NCI-H748 (cell line): ENCODE measurements around the gene EFCC1.
"Not testable (repeated sequence)": the region's sequence is repeated elsewhere in the genome, so short reads cannot be mapped to it uniquely, and the experiment has no call there.

ENCODE experiments used
- DNase-seq: peaks from one replicate; lab custom pipeline; 2025; ENCODE audit not compliant: unreplicated experiment; lab: John Stamatoyannopoulos, UW

The EFCC1 gene

GRCh38 chr3:129069313-129070085, 68.4 kb downstream of the EFCC1 start:
- DNase-seq, result not testable (repeated sequence)

DNA sequence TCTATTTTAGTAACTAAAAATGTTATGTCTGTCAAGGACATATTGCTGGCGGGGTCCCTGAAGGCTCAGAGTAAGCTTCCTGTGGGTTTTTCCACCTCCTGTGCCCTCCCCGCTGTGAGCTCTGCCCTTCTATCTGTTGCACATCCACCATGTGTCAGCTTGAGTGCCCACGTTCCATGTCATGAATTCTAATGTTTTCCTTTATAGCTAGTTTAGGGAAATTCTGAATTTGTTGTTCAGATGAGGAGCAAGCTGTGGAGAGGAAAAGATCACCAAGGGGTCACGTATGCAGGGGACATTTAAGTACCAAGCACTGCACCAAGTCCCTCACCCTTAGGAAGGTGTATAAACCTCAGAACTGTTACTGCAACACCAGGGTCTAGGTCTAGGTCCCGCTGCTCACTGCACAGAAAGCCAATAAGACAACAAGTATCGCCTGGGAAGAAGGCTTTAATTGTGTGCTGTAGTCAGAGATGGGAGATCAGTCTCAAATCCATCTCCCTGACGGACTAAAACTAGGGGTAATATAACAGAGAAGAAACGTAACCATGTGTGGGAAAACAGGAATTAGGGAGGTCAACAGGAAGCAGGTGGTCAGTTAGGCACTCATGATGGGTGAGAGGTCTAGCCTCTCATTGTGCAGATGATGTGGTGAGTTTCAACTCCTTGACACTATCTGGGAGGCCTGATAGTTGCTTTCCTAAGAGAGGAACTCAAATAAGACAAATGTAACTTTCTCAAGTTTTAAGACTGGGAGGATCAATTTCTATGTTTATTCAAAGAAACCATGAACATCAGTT, 69.2 kb downstream of the EFCC1 start:
- no peak for DNase-seq

- no peak for DNase-seq
Measured at GRCh38 chr3:129077222-129077621, 76.1 kb downstream of the EFCC1 start.

DNA sequence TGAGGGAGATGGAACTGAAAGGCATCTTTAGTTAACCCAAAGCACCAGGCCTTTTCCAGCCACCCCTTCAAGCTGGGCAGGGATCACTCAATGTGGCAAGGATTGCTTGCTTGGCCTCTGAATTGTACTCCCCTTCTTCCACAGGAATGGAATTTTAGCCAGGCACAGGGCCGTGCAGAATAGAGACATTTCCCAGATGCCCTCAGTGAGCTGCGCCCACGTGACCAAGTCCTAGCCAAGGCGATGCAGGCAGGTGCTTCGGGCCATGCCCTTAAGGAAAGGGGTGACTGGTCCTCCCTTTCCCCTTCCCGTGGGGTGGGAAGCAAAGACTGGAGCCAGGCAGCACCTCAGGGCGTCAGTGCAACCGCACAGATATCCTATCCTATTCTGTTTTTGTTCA, 77.4 kb downstream of the EFCC1 start:
- DNase-seq, result no peak

GRCh38 chr3:129081503-129081902, 80.4 kb downstream of the EFCC1 start:
- no peak for DNase-seq

DNA sequence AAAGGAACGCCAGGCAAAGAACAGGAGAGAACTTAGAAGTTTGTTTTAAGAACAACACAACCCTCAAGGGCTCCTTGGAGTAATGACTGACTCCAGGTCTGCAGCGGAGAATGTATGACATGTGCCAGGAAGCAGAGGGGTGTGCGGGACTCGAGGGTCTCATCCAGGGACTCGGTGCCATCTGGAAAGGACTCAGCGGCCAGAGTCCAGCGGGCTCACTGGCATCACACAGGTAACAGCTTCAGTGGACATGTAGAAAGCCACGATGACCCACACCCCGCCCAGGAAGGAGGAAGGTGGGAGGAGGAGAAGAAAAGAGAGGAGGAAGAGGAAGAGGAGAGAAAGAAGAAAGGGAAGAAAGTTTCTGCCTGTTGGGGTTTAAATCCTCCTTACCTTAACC, 80.9 kb downstream of the EFCC1 start:
- DNase-seq, result no peak

GRCh38 chr3:129084501-129084900, 83.4 kb downstream of the EFCC1 start:
- DNase-seq, result no peak

DNA sequence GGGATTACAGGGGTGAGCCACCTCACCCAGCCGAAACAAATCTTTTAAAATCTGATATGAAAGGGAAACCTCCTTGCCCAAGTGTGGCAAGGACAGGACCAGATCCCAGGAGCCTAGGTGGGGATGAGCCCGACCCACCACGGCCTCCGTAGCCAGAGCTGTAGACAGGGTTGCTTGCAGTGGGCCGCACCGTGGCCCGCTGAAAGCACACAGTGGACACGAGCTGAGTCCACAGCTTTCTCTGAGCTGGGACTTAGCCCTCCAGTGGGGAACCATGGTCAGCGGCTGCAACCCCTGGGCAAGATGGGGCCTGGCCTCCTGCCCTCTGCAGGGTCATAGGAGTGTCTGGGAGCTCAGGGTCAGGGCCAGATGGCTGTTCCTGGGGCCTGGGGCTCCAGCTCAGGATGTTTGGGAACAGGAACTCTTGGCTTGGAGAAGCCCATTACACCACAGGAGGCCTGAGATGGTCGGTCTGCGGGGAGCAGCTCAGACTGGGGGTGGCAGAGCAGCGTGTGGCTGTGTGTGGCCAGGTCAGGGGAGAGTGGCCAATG, 84.1 kb downstream of the EFCC1 start:
- DNase-seq, result no peak

DNA sequence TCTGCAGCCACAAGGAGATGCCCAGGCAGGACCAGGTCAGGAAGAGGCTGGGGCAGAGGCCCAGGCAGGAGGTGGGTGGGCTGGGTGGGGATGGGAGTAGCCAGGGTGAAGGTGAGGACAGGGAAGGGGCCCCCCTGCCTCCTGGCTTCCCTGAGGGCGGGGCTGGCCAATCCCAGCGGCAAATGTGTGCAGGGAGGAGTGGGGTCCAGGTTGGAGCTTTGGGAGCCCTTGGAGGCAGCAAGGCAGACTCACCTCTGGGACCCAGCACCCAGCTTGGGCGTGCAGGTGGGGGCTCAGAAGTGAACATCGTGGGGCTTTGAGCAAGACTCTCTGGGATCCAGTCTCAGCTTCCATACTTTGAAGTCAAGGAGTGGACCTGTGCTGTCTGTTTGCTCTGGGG, 84.7 kb downstream of the EFCC1 start:
- DNase-seq, result no peak

DNA sequence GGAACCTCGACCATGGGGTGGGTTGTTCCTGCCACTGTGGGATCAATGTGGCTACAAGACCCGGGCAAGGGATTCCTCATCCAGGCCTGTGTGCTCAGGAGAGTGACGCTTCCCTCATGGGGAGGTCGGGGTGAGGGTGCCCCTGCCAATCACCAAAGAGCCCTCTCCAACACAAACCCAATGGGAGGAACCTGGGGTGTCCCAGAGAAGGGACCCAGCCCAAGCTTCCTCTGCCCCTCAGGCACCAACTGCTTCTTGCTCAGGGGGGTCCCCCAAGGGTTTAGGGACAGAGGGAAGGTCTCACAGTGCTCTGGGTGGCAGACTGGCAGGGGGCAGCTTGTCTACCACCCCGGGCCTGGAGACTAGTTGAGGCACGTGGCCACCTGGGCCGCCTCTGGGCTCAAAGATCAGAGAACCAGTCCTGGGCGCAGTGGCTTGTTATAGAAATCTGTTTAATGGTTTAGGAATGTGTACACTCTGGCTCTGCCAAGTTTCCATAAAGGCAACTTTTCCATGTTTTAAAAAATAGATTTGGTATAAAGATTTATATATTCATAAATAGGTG, 86.1 kb downstream of the EFCC1 start:
- no peak for DNase-seq

- peak; percentile 7 for DNase-seq
Measured at GRCh38 chr3:129087904-129088303, 86.8 kb downstream of the EFCC1 start.

GRCh38 chr3:129088312-129088711, 87.2 kb downstream of the EFCC1 start:
- DNase-seq, result not testable (repeated sequence)
